IMR-90 (cell line): ENCODE results near the gene CXCR2. TPM values are rescaled to one million over a fixed set of nuclear protein-coding genes. Genes with fewer than 3 reads are reported as not detected.

Experiments used
- ATAC-seq: fragments of 200-7000 bp; cut with Tn5 transposase; 2 replicates; pipeline ENCODE4 v1.9.1; 2020; ENCODE audit warnings: low read depth, mild to moderate bottlenecking, moderate library complexity
- BruUV-seq: library from RNA; stranded (reverse); fragments of 400-500 nt; replicated peaks from 2 replicates; lab custom pipeline; 2021; lab: Mats Ljungman, UMichigan
- CTCF ChIA-PET: fragments of 300-600 bp; formaldehyde crosslinking; extraction: SDS; loops from one replicate; lab custom pipeline; 2021; ENCODE audit warnings: antibody characterized with exemption; lab: Yijun Ruan, JAX
- POLR2A ChIA-PET: fragments of 300-600 bp; sonication (Branson Sonifier 250); formaldehyde crosslinking; loops from one replicate; lab custom pipeline; 2022; ENCODE audit warnings: antibody characterized with exemption; ENCODE audit not compliant: unreplicated experiment; lab: Charles Lee
- DNase-seq: peaks from one replicate; pipeline ENCODE4 v3.0.0; 2013
- H2AFZ ChIP-seq: replicated peaks from 2 replicates; pipeline ENCODE3; 2013; ENCODE audit warnings: low read length, mild to moderate bottlenecking; ENCODE audit not compliant: poor library complexity
- H2AK5ac ChIP-seq: 2 replicates; pipeline ENCODE4 v1.6.1; 2013; ENCODE audit warnings: low read depth, low read length, inconsistent platforms
- H2AK9ac ChIP-seq: replicated peaks from 2 replicates; pipeline ENCODE3; 2013; ENCODE audit warnings: mild to moderate bottlenecking, low read depth, low read length, moderate library complexity; ENCODE audit not compliant: poor library complexity
- H2BK120ac ChIP-seq: 2 replicates; pipeline ENCODE4 v1.6.1; 2013; ENCODE audit warnings: low read depth, low read length, inconsistent platforms
- H2BK15ac ChIP-seq: 3 replicates; pipeline ENCODE4 v1.6.1; 2013; ENCODE audit warnings: low read depth, low read length, inconsistent platforms
- H2BK20ac ChIP-seq: 2 replicates; pipeline ENCODE4 v1.6.1; 2013; ENCODE audit warnings: low read depth, mild to moderate bottlenecking, inconsistent platforms, low read length, moderate library complexity
- H2BK5ac ChIP-seq: 2 replicates; pipeline ENCODE4 v1.6.1; 2013; ENCODE audit warnings: mild to moderate bottlenecking, low read depth, low read length, inconsistent platforms; ENCODE audit not compliant: poor library complexity, severe bottlenecking
- H3K14ac ChIP-seq: replicated peaks from 2 replicates; pipeline ENCODE4 v1.6.1; 2013; ENCODE audit warnings: low read depth, low read length, inconsistent platforms
- H3K18ac ChIP-seq: 2 replicates; pipeline ENCODE4 v1.6.1; 2013; ENCODE audit warnings: low read depth, low read length, control low read depth
- H3K23ac ChIP-seq: 2 replicates; pipeline ENCODE4 v1.6.1; 2013; ENCODE audit warnings: low read depth, low read length, inconsistent platforms
- H3K27ac ChIP-seq: 2 replicates; pipeline ENCODE4 v1.5.1; 2013; ENCODE audit warnings: mild to moderate bottlenecking, control low read depth, low read length; ENCODE audit not compliant: insufficient read depth
- H3K27me3 ChIP-seq: 2 replicates; pipeline ENCODE4 v1.6.1; 2013; ENCODE audit warnings: low read length; ENCODE audit not compliant: control insufficient read depth, insufficient read depth
- H3K36me3 ChIP-seq: 2 replicates; pipeline ENCODE4 v1.6.1; 2013; ENCODE audit warnings: low read length, mixed read lengths; ENCODE audit not compliant: control insufficient read depth, insufficient read depth
- H3K4ac ChIP-seq: 2 replicates; pipeline ENCODE4 v1.6.1; 2013; ENCODE audit warnings: low read depth, low read length, inconsistent platforms
- H3K4me1 ChIP-seq: 2 replicates; pipeline ENCODE4 v1.6.1; 2013; ENCODE audit warnings: low read length, mixed read lengths; ENCODE audit not compliant: control insufficient read depth, insufficient read depth
- H3K4me2 ChIP-seq: 2 replicates; pipeline ENCODE4 v1.6.1; 2013; ENCODE audit warnings: low read depth, mild to moderate bottlenecking, control low read depth, low read length, moderate library complexity
- H3K4me3 ChIP-seq: 2 replicates; pipeline ENCODE4 v1.5.1; 2013; ENCODE audit warnings: low read depth, mild to moderate bottlenecking, control low read depth, low read length, moderate library complexity; ENCODE audit not compliant: insufficient read depth
- H3K56ac ChIP-seq: 2 replicates; pipeline ENCODE4 v1.6.1; 2013; ENCODE audit warnings: low read length, inconsistent platforms; ENCODE audit not compliant: insufficient read depth; ENCODE audit errors: extremely low read depth
- H3K79me1 ChIP-seq, 2 experiments: 2 replicates each; pipeline ENCODE4 v1.6.1; 2013; ENCODE audit warnings: low read length in 2 of 2, inconsistent platforms in 1 of 2, low read depth in 1 of 2
- H3K9ac ChIP-seq: 2 replicates; pipeline ENCODE4 v1.6.1; 2013; ENCODE audit warnings: low read depth, low read length, control low read depth
- H3K9me1 ChIP-seq: 2 replicates; pipeline ENCODE4 v1.6.1; 2013; ENCODE audit warnings: low read length, inconsistent platforms; ENCODE audit not compliant: insufficient read depth
- H3K9me3 ChIP-seq: 2 replicates; pipeline ENCODE4 v1.6.1; 2013; ENCODE audit warnings: low read length; ENCODE audit not compliant: control insufficient read depth, insufficient read depth
- H4K20me1 ChIP-seq: 2 replicates; pipeline ENCODE4 v1.6.1; 2013; ENCODE audit warnings: low read length, inconsistent platforms; ENCODE audit not compliant: insufficient read depth
- H4K5ac ChIP-seq: 2 replicates; pipeline ENCODE4 v1.6.1; 2013; ENCODE audit warnings: mild to moderate bottlenecking, low read depth, low read length, control low read depth
- H4K8ac ChIP-seq, 2 experiments: 2 replicates each; pipeline ENCODE4 v1.6.1; 2013; ENCODE audit warnings: low read depth in 2 of 2, low read length in 2 of 2, control low read depth in 1 of 2, inconsistent platforms in 1 of 2
- H4K91ac ChIP-seq: 2 replicates; pipeline ENCODE4 v1.6.1; 2013; ENCODE audit warnings: low read depth, low read length, inconsistent platforms; ENCODE audit not compliant: insufficient read depth
- CTCF ChIP-seq: conservative IDR thresholded peaks from 2 replicates; pipeline ENCODE4 v1.5.1; 2012; ENCODE audit warnings: mild to moderate bottlenecking, low read depth, low read length, improper control_type of control experiment
- ELK1 ChIP-seq: fragments of 150-350 bp; IDR thresholded peaks from 2 replicates; pipeline ENCODE4 v1.6.1; 2016; ENCODE audit warnings: low read depth, mild to moderate bottlenecking, low read length, moderate library complexity, borderline replicate concordance
- POLR2A ChIP-seq: IDR thresholded peaks from 2 replicates; pipeline ENCODE4 v1.6.1; 2012; ENCODE audit warnings: mild to moderate bottlenecking, low read depth, low read length
- RCOR1 ChIP-seq: IDR thresholded peaks from 2 replicates; pipeline ENCODE4 v1.6.1; 2012; ENCODE audit warnings: mild to moderate bottlenecking, low read length, improper control_type of control experiment; ENCODE audit not compliant: insufficient replicate concordance
- SMC3 ChIP-seq: fragments of 150-350 bp; IDR thresholded peaks from 2 replicates; pipeline ENCODE4 v1.6.1; 2016; ENCODE audit warnings: low read depth, mild to moderate bottlenecking, antibody characterized with exemption, low read length, moderate library complexity
- WGBS, 2 experiments: methylation state at CpG; one replicate each; pipeline versions ENCODE4 v1.1.5 to v1.1.7; 2013; ENCODE audit warnings: missing lambda C conversion rate in 2 of 2; ENCODE audit not compliant: insufficient read length in 1 of 2; ENCODE audit errors: extremely low coverage in 2 of 2; 5-methylcytosine and 5-hydroxymethylcytosine counted together
- dilution Hi-C: fragments of 300-500 bp; cut with HindIII; formaldehyde crosslinking; loops from one replicate; pipeline ENCODE4 v1.14.3; 2018; ENCODE audit warnings: low sequenced_read_pairs; ENCODE audit not compliant: unreplicated experiment
- in situ Hi-C: fragments of 300-500 bp; cut with MboI; formaldehyde crosslinking; loops from 3 replicates; pipeline ENCODE4 v1.14.3; 2019; ENCODE audit warnings: low sequenced_read_pairs, inconsistent platforms, mixed read lengths
- intact Hi-C: fragments of 100-400 bp; cut with micrococcal nuclease; formaldehyde crosslinking; loops from 2 replicates; pipeline ENCODE4 v1.10.0; 2022
- polyA plus RNA-seq, 3 experiments: library from polyadenylated mRNA; depleted of rRNA; stranded (reverse); fragments of >200 nt; gene quantifications; 2 replicates each; pipeline ENCODE4 v1.2.3, GENCODE V29; 2012; ENCODE audit warnings: low replicate concordance in 1 of 3
- total RNA-seq: library from RNA; depleted of rRNA; stranded (reverse); fragments of >200 nt; gene quantifications from 2 replicates; pipeline ENCODE4 v1.2.3, GENCODE V29; 2012

The CXCR2 gene
- total and polyA plus RNA-seq, 2 of the 4 experiments (the other 2 are of a cell fraction) = not detected

- Histone ChIP-seq H3K18ac (no peak overlapping the region), H2BK5ac (no peak overlapping the region), H3K56ac (no peak overlapping the region), H3K9ac (no peak overlapping the region), H2BK20ac (no peak overlapping the region), H3K23ac (no peak overlapping the region), H2BK15ac (no peak overlapping the region), H4K91ac (peak overlapping the region; percentile 44; the same call in 1 of the 2 replicates), H3K9me3 (peaks cover 3% of the 10 kb centered on the region), H3K4me3 (no peak overlapping the region), H3K4ac (peak overlapping the region; percentile 64; the same call in 1 of the 2 replicates), H4K5ac (no peak overlapping the region), H4K20me1 (no peaks in the 10 kb centered on the region), H3K9me1 (peaks cover 9% of the 10 kb centered on the region; the same call in 1 of the 2 replicates), H2AK5ac (no peak overlapping the region), H3K4me2 (no peak overlapping the region), H3K27ac (no peak overlapping the region), H3K4me1 (peaks cover 3% of the 10 kb centered on the region; the same call in 1 of the 2 replicates), H3K79me1 (no peaks in the 10 kb centered on the region), H3K36me3 (no peaks in the 10 kb centered on the region), H2AK9ac (no peak overlapping the region), H4K8ac (no peak overlapping the region), H3K27me3 (peaks cover 18% of the 10 kb centered on the region; the same call in 1 of the 2 replicates), H2BK120ac (peak overlapping the region; percentile 47; the same call in 1 of the 2 replicates), H2AFZ (no peak overlapping the region), H3K14ac (no peak overlapping the region; the same call in 1 of the 2 replicates)
- intact Hi-C loops (no loop called here), in situ Hi-C loops (no loop called here), dilution Hi-C loops (no loop called here)
- ChIA-PET CTCF (no interaction called here), POLR2A (no interaction called here)
- BruUV-seq = no TSS peak
- TF ChIP-seq POLR2A (no peak), RCOR1 (no peak), SMC3 (no peak), ELK1 (no peak), CTCF (no peak)
- DNase-seq (no peak), ATAC-seq (no peak)
- 100% methylated on average over 1 of the region's 2 CpGs; no CpG with 5 or more reads in 1 of the 2 experiments for WGBS, 2 experiments
These were observed 44.8 kb upstream of the CXCR2 start for GRCh38 chr2:218081063-218081462.
